ENCODE results near the gene MAPK8IP3. TPM values are rescaled to one million over a fixed set of nuclear protein-coding genes. Genes with fewer than 3 reads are reported as not detected.
A peak's percentile ranks its signal among the peaks of the same experiment; 100 is the strongest.

MAPK8IP3 gene
- total RNA-seq, 3 donors from 2014 or later = 41.1 to 82.6 (median 71.6) TPM

- Histone ChIP-seq H3K4me3 (no peak overlapping the region), H3K36me3 (peaks cover 11% of the 10 kb centered on the region), H3K27ac (no peak overlapping the region), H3K27me3 (no peaks in the 10 kb centered on the region), H3K9me3 (no peaks in the 10 kb centered on the region), H3K4me1 (peaks cover 0 to 7% of the 10 kb centered on the region in 2 donors)
- TF ChIP-seq POLR2A (IDR thresholded peaks at IDR 0.05) (no peak), CTCF (IDR thresholded peaks at IDR 0.05) (peak in 2 of 3 donors; percentile 33 to 53)
- peak; percentile 58 to 73 for DNase-seq (ENCODE audit: low spot score in 2 of 2)
- intact Hi-C loops (cut with DNase I; ENCODE audit: low total_unique reads) = no loop called here
Measured at GRCh38 chr16:1812732-1813163, 106.8 kb downstream of the MAPK8IP3 start.

GRCh38 chr16:1815461-1815860 lies 109.5 kb downstream of the MAPK8IP3 start:
- no peaks in the 10 kb centered on the region for H3K27me3 ChIP-seq
- H3K4me3 ChIP-seq = no peak overlapping the region
- intact Hi-C loops (cut with DNase I; ENCODE audit: low total_unique reads) = no loop called here
- no peak overlapping the region for H3K27ac ChIP-seq
- peaks cover 11% of the 10 kb centered on the region for H3K36me3 ChIP-seq
- TF ChIP-seq POLR2A (IDR thresholded peaks at IDR 0.05) = no peak
- H3K9me3 ChIP-seq = no peaks in the 10 kb centered on the region
- DNase-seq (ENCODE audit: low spot score in 2 of 2) = no peak
- H3K4me1 ChIP-seq = peaks cover 0 to 7% of the 10 kb centered on the region in 2 donors

DNA sequence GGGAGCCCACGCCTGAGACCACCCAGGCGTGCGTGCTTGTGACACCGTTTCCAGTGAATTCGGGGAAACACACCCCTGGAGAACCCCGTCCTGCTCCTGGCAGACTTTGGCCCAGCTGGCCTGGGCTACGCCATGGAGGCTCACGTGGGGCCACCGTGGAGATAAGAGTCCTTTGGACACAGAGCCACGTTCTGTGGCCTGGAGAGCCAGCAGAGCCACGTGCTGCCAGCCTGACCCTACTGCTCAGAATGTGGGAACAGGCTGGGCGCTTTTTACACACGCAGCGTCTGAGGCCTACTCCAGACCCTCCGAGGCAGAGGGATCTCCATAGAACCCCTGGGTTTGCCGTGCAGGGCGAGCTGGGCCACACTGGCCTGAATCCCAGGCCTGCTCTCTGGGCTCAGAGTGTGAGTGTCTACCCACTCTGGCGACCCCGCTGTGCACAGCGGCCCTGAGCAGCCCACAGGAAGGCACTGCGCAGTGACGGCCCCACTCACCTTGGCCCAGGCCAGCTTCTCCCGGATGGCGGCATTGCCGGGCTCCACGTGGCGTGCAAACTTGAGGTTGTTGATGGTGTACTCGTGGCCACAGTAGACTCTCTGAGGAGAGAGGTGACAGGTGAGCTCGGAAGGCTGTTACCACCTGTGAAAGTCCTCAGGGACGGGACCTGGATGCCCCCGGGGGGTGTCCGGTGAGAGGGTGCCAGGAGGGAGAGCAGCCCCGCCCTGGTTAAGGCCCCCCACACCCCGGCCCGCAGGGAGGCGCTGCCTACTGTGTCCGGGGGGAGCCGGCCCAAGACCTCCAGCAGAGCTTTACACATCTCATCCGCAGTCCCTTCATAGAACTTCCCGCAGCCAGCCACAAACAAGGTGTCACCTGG lies 110.6 kb downstream of the MAPK8IP3 start:
- TF ChIP-seq POLR2A (IDR thresholded peaks at IDR 0.05) (no peak), CTCF (IDR thresholded peaks at IDR 0.05) (no peak), POLR2AphosphoS5 (IDR thresholded peaks at IDR 0.05) (no peak)
- no peak for DNase-seq (ENCODE audit: low spot score in 2 of 2)
- Histone ChIP-seq H3K27me3 (no peaks in the 10 kb centered on the region), H3K36me3 (peaks cover 15% of the 10 kb centered on the region), H3K27ac (no peak overlapping the region), H3K4me1 (peaks cover 0 to 7% of the 10 kb centered on the region in 2 donors), H3K4me3 (no peak overlapping the region), H3K9me3 (no peaks in the 10 kb centered on the region)
- intact Hi-C loops (cut with DNase I; ENCODE audit: low total_unique reads) = no loop called here

- DNase-seq (ENCODE audit: low spot score in 2 of 2) = no peak
- no peak for TF ChIP-seq POLR2A (IDR thresholded peaks at IDR 0.05)
- H3K27me3 ChIP-seq = no peaks in the 10 kb centered on the region
- H3K27ac ChIP-seq = no peak overlapping the region
- intact Hi-C loops (cut with DNase I; ENCODE audit: low total_unique reads) = no loop called here
- no peak overlapping the region for H3K4me3 ChIP-seq
- no peaks in the 10 kb centered on the region for H3K9me3 ChIP-seq
- peaks cover 0 to 7% of the 10 kb centered on the region in 2 donors for H3K4me1 ChIP-seq
- H3K36me3 ChIP-seq = peaks cover 15% of the 10 kb centered on the region
Measured at GRCh38 chr16:1817276-1817589, 111.2 kb downstream of the MAPK8IP3 start.

DNA sequence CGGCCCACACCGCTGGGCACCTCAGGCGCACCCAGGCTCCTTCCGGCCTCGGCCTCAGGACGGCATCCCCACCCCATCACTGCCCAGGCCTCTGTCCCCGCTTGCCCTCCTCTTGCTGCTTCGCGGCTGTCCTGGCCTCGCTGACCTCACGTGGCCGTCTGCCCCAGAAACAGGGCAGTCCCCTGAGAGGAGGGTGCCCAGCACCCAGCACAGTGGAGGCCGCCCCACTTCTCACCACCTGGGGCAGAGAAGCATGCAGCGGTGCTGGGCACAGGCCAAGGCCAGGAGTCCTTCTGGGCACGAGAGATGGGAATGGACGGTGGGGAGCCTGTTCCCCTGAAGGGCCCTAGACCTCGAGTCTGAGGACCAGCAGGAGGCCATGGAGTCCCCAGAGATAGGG lies 111.7 kb downstream of the MAPK8IP3 start:
- H3K27me3 ChIP-seq = no peaks in the 10 kb centered on the region
- intact Hi-C loops (cut with DNase I; ENCODE audit: low total_unique reads) = no loop called here
- H3K4me3 ChIP-seq = no peak overlapping the region
- H3K4me1 ChIP-seq = peaks cover 0 to 5% of the 10 kb centered on the region in 2 donors
- DNase-seq (ENCODE audit: low spot score in 2 of 2) = no peak
- H3K27ac ChIP-seq = no peak overlapping the region
- no peaks in the 10 kb centered on the region for H3K9me3 ChIP-seq
- peaks cover 15% of the 10 kb centered on the region for H3K36me3 ChIP-seq
- TF ChIP-seq CTCF (IDR thresholded peaks at IDR 0.05) (no peak), POLR2A (IDR thresholded peaks at IDR 0.05) (no peak), POLR2AphosphoS5 (IDR thresholded peaks at IDR 0.05) (no peak)

GRCh38 chr16:1818204-1818872 lies 112.3 kb downstream of the MAPK8IP3 start:
- Histone ChIP-seq H3K4me1 (no peaks in the 10 kb centered on the region), H3K27ac (no peak overlapping the region), H3K9me3 (no peaks in the 10 kb centered on the region), H3K36me3 (peaks cover 15% of the 10 kb centered on the region), H3K27me3 (no peaks in the 10 kb centered on the region), H3K4me3 (no peak overlapping the region)
- intact Hi-C loops (cut with DNase I; ENCODE audit: low total_unique reads) = no loop called here
- DNase-seq (ENCODE audit: low spot score in 2 of 2) = no peak
- TF ChIP-seq POLR2A (IDR thresholded peaks at IDR 0.05) (no peak), CTCF (IDR thresholded peaks at IDR 0.05) (no peak), POLR2AphosphoS5 (IDR thresholded peaks at IDR 0.05) (no peak)
